Body of pancreas (tissue), 4 donors: ENCODE results near the gene SEC61A1. TPM values are rescaled to one million over a fixed set of nuclear protein-coding genes. Genes with fewer than 3 reads are reported as not detected.

Experiments
- ATAC-seq: fragments of 150-250 bp; one replicate; pipeline ENCODE4 v1.9.1; 2016
- DNase-seq, 4 donors: peaks; one replicate each; pipeline ENCODE4 v3.0.0-alpha.2; 2019
- H3K27ac ChIP-seq, 4 donors: fragments of 200-600 bp; sonication (generic); 1 replicate in 3 of 4; 2 replicates in 1 of 4; pipeline versions ENCODE4 v1.5.1 to v1.6.1; 2016 to 2019; ENCODE audit warnings: mild to moderate bottlenecking in 1 of 4, mixed read lengths in 1 of 4, moderate library complexity in 1 of 4
- H3K27me3 ChIP-seq, 2 donors: fragments of 200-600 bp; sonication (generic); one replicate each; pipeline ENCODE4 v1.6.0; 2016; ENCODE audit warnings: mild to moderate bottlenecking in 1 of 2
- H3K36me3 ChIP-seq, 2 donors: fragments of 200-600 bp; sonication (generic); replicated peaks in 1 of 2; 2 replicates each; pipeline ENCODE4 v1.5.1; 2016; ENCODE audit warnings: low read depth in 2 of 2; ENCODE audit not compliant: insufficient read depth in 1 of 2
- H3K4me1 ChIP-seq: fragments of 200-600 bp; sonication (generic); one replicate; pipeline ENCODE4 v1.6.0; 2016
- H3K4me3 ChIP-seq, 2 donors: fragments of 200-600 bp; sonication (generic); 1 replicate in 1 of 2; 2 replicates in 1 of 2; pipeline ENCODE4 v1.5.1; 2016 to 2019
- H3K9me3 ChIP-seq, 3 donors: fragments of 200-600 bp; sonication (generic); 1 replicate in 2 of 3; 2 replicates in 1 of 3; pipeline ENCODE4 v1.5.1; 2016
- CTCF ChIP-seq, 7 experiments: fragments of 450-650 bp in 4 of 7; fragments of 200-600 bp in 3 of 7; sonication (generic) in 3 of 7; IDR thresholded peaks; one replicate each; pipeline ENCODE4 v1.5.1; 2016 to 2019; ENCODE audit warnings: antibody characterized with exemption in 7 of 7
- POLR2A ChIP-seq, 3 donors: fragments of 450-650 bp; IDR thresholded peaks; one replicate each; pipeline ENCODE4 v1.6.1; 2016; ENCODE audit warnings: antibody characterized with exemption in 3 of 3, mild to moderate bottlenecking in 2 of 3
- whole genome bisulfite sequencing, 2 donors: methylation state at CpG; one replicate each; pipeline ENCODE4 v1.1.5; 2017; 5-methylcytosine and 5-hydroxymethylcytosine counted together
- intact Hi-C: fragments of 100-400 bp; cut with DNase I; formaldehyde crosslinking; loops from one replicate; pipeline ENCODE4 v1.15.1; 2023
- total RNA-seq, 2 donors: library from RNA; depleted of rRNA; stranded (reverse); fragments of >200 nt; gene quantifications; one replicate each; pipeline ENCODE4 v1.1.0, GENCODE V29; 2016

SEC61A1 gene
- total RNA-seq, 2 donors from 2014 or later = 168 to 207 TPM

GRCh38 chr3:128075522-128076482 is 23.6 kb downstream of the SEC61A1 start:
- Histone ChIP-seq H3K4me3 (no peak overlapping the region), H3K4me1 (peaks cover 42% of the 10 kb centered on the region), H3K9me3 (no peaks in the 10 kb centered on the region), H3K27ac (peak overlapping the region in 2 of 4 donors; percentile 28 to 53), H3K27me3 (no peaks in the 10 kb centered on the region), H3K36me3 (peaks cover 4 to 5% of the 10 kb centered on the region in 2 donors)
- 15 to 39% methylated on average over 25 to 78 of the region's 78 CpGs for WGBS, 2 donors
- DNase-seq (peak; percentile 85 to 91 (median 88)), ATAC-seq (peak; percentile 87)
- intact Hi-C loops = loop anchor here (10.0 kb wide), 1 partner anchor 429 kb away; no protein-coding TSS in a partner anchor
- TF ChIP-seq CTCF (IDR thresholded peaks at IDR 0.05) (peak; percentile 90 to 98 (median 97)), POLR2A (IDR thresholded peaks at IDR 0.05) (peak in 1 of 3 donors; percentile 14)

- peak in 1 of 4 donors; percentile 39 for DNase-seq
- Histone ChIP-seq H3K27ac (no peak overlapping the region), H3K9me3 (no peaks in the 10 kb centered on the region), H3K27me3 (no peaks in the 10 kb centered on the region), H3K4me3 (no peak overlapping the region), H3K4me1 (peaks cover 42% of the 10 kb centered on the region), H3K36me3 (no peaks in the 10 kb centered on the region)
- TF ChIP-seq CTCF (IDR thresholded peaks at IDR 0.05) (no peak), POLR2A (IDR thresholded peaks at IDR 0.05) (no peak)
- intact Hi-C loops = loop anchor here (10.0 kb wide), 1 partner anchor 428 kb away; no protein-coding TSS in a partner anchor
- WGBS, 2 donors = 34 to 65% methylated on average over 4 to 78 of the region's 79 CpGs
- ATAC-seq = no peak
Observed at GRCh38 chr3:128076483-128077201, 24.4 kb downstream of the SEC61A1 start.

- WGBS, 2 donors = 51 to 80% methylated on average over 3 to 11 of the region's 11 CpGs
- no peak for ATAC-seq
- no peak overlapping the region for H3K4me3 ChIP-seq
- H3K27me3 ChIP-seq = no peaks in the 10 kb centered on the region
- H3K36me3 ChIP-seq = no peaks in the 10 kb centered on the region
- DNase-seq = no peak
- intact Hi-C loops = loop anchor here (10.0 kb wide), 1 partner anchor 428 kb away; no protein-coding TSS in a partner anchor
- peaks cover 42% of the 10 kb centered on the region for H3K4me1 ChIP-seq
- H3K27ac ChIP-seq = no peak overlapping the region
- TF ChIP-seq POLR2A (IDR thresholded peaks at IDR 0.05) (no peak), CTCF (IDR thresholded peaks at IDR 0.05) (no peak)
- no peaks in the 10 kb centered on the region for H3K9me3 ChIP-seq
Observed at GRCh38 chr3:128077202-128077624, 25.0 kb downstream of the SEC61A1 start.

- intact Hi-C loops = loop anchor here (10.0 kb wide), 1 partner anchor 427 kb away; no protein-coding TSS in a partner anchor
- Histone ChIP-seq H3K36me3 (no peaks in the 10 kb centered on the region), H3K27ac (no peak overlapping the region), H3K9me3 (no peaks in the 10 kb centered on the region), H3K4me3 (no peak overlapping the region), H3K27me3 (no peaks in the 10 kb centered on the region), H3K4me1 (peaks cover 43% of the 10 kb centered on the region)
- ATAC-seq (no peak), DNase-seq (no peak)
- no peak for TF ChIP-seq CTCF (IDR thresholded peaks at IDR 0.05)
- no peak for TF ChIP-seq POLR2A (IDR thresholded peaks at IDR 0.05)
- 0 to 78% methylated on average over 1 of the region's 1 CpG for WGBS, 2 donors
Observed at GRCh38 chr3:128077665-128078064, 25.4 kb downstream of the SEC61A1 start.
